T-helper 22 cell (primary cell): ENCODE measurements around the gene NDRG3.
"Not testable (repeated sequence)": the region's sequence is repeated elsewhere in the genome, so short reads cannot be mapped to it uniquely, and the experiment has no call there.

Experiments
- DNase-seq: peaks from one replicate; pipeline ENCODE4 v3.0.0-alpha.2; 2020; ENCODE audit warnings: low read depth

The NDRG3 gene

GRCh38 chr20:36644032-36644705, 101.7 kb downstream of the NDRG3 start:
- DNase-seq = peak; percentile 47

DNA sequence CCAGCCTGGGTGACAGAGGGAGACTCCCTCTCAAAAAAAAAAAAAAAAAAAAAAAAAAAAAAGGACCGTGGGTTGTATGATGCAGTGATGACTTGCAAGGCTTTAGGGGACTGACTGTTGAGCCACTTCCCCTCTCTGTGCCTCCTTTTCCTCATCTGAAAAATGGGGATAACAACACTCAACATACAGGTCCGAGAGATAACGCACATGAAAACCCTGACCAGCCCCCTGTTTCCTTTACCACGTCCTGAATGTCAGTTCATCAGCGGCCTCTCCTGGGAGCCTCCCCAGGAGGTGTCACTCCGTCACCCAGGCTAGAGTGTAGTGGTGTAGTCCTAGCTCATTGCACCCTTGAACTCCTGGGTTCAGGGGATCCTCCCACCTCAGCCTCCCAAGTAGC, 103.8 kb downstream of the NDRG3 start:
- no peak for DNase-seq

DNA sequence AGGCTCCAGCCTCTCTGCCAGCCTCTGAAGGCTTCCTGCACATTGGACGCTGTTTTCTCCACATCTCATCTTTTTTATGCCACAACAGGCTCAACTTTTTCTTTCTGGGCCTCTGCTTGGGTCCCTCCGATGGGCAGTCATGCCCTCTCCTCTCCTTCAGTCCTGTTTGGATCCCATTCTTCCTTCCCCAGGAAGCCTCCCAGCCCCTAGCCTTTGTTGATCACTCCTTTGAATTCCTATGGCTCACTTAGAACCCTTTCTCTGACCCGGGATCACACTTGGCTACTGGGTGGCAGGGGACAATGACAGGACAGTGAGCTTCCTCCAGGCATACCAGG, 104.4 kb downstream of the NDRG3 start:
- no peak for DNase-seq

DNA sequence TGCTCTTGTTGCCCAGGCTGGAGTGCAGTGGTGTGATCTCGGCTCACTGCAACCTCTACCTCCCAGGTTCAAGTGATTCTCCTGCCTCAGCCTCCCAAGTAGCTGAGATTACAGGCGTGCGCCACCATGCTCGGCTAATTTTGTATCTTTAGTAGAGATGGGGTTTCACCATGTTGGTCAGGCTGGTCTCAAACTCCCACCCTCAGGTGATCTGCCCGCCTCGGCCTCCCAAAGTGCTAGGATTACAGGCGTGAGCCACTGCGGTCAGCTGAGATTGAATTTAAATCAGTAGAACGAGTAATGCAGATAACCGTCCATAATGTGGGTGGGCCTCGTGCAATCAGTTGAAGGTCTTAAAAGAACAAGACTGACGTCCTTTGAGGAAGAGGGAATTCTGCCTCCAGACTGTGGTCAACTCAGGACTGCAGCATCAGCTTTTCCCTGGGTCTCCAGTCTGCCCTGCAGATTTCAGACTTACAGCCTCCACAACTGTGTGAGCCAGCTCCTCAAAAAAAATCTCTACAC, 107.0 kb downstream of the NDRG3 start:
- not testable (repeated sequence) for DNase-seq

DNA sequence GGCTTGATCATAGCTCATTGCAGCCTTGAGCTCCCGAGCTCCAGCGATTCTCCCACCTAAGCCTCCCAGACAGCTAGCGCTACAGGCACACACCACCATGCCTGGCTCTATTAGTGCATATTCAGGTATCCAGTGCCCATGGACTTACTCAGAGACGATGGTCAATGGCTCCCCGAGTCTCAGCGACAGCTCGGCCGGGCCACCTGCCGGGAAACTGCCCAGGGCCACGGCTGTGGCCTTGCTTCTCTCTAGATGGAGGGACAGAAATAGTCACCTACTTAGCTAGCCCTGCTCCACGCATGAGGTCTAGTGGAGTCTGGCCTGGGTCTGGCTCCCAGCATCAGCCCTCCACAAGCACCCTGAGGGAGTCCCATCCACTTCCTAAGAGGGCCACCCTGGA, 111.5 kb downstream of the NDRG3 start:
- DNase-seq = no peak

DNA sequence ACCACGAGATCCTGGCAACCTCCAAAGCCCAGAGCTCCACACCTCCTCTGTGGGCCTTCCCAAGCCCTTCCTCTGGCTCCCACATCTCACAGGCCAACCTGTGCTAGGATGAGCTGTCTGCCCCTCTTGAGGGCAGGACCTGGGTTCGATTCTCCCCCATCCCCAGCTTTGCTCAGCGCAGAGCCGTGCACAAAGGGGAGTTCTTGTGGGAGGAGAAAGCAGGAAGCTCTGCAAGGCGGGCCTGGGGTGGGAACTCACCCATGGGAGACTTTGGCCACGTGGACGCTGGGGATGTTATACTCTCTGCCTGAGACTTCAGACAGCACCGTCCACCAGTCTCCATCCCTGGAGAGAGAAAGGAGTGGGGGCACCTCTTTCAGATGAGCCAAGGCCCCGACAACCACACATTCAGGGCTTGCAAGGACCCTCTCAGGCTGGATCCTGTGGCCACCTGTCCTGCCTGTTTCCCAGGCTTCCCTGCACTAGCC, 112.6 kb downstream of the NDRG3 start:
- no peak for DNase-seq

DNA sequence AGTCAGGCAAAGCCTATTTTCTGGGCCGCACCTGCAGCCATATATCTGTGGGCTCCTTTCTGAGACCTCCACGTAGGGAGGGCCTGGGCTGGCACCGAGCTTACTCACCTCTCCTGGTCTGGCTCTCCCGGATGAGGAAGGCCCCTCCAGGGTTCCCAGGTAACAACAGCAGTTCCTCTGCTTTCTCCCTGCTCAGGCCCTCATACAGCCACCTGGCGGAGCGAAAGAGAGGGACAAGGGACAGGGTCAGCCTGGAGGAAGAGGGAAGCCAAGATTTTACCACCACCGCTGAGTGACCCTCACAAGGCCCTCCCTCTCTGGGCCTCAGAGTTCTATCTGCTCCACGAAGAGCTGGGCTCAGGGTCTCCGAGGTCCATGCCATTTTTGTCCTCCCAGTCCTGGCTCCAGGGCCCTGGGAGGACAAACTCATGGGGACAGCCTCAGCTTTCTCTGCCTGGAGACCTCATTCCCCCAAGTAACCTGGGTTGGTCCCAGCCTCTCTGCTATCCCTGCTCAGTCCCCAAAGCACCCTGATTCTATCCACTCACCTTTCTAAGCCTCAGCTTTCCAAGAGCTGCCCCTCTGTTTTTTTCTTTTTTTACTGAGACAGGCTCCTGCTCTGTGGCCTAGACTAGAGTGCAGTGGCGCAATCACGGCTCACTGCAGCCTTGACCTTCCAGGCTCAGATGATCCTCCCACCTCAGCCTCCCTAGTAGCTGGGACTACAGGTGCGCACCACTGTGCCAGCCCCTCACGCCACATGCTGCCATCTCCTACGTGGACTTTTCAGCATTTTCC, 113.2 kb downstream of the NDRG3 start:
- no peak for DNase-seq

- no peak for DNase-seq
Measured at GRCh38 chr20:36632147-36632486, 113.8 kb downstream of the NDRG3 start.

- no peak for DNase-seq
Measured at GRCh38 chr20:36631646-36632045, 114.2 kb downstream of the NDRG3 start.

DNA sequence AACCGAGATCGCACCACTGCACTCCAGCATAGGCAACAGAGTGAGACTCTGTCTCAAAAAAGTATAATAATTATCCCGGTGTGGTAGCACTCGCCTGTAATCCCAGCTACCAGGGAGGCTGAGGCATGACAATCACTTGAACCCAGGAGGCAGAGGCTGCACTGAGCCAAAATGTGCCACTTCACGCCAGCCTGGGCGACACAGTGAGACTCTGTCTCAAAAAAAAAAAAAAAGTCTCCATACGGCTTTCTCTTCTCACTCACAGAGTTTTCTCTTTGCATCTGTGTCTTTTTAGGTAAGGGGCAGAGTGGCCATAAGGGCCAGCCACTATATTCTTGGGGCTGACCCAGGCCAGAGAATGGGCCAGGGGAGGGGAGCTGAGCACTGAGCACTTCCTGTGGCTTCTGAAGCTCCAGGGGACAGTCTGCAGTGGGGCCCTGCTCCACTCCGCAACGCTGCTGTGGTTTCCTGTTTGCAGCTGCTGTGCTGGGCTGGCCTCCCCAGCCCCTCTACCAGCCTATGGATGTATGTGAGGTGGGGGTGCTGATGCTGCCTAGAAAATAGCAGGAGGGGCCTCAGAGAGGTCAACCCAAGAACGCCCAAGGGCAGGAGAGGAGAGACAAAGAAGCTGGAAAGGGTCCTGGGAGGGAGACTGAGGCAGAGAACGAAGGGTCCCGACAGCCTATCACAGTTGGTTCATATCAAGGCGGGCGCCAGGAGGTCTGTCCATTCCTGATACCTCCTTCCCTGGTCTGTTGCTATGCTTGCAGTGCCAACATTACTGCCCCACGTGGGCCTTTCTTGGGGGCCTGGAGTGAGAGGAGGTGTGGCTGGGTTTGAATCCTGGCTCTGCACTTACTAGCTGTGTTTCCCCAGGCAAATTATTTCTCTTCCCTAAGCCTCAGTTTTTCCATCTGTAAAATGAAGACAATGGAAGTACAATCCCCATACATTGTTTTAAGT, 115.9 kb downstream of the NDRG3 start:
- peak; percentile 11 for DNase-seq

DNA sequence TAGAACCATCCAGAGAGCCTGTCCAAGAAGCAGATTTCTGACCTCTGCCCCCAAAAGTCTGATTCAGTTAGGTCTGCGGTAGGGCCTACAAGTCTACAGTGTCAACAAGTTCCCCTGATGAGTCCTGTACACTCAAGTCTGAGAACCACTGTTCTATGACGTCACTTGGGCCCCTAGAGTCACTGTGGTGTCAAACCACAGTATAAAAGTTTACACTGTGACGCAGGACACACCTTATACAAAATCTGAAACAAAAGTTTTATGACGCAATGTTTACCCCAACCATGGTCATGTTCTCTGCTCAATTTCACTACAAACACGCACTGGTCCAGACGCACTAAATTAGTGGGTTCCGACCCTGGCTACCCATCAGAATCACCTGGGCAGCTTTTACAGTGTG, 117.8 kb downstream of the NDRG3 start:
- no peak for DNase-seq

- DNase-seq = no peak
Measured at GRCh38 chr20:36624944-36625324, 121.0 kb downstream of the NDRG3 start.

DNA sequence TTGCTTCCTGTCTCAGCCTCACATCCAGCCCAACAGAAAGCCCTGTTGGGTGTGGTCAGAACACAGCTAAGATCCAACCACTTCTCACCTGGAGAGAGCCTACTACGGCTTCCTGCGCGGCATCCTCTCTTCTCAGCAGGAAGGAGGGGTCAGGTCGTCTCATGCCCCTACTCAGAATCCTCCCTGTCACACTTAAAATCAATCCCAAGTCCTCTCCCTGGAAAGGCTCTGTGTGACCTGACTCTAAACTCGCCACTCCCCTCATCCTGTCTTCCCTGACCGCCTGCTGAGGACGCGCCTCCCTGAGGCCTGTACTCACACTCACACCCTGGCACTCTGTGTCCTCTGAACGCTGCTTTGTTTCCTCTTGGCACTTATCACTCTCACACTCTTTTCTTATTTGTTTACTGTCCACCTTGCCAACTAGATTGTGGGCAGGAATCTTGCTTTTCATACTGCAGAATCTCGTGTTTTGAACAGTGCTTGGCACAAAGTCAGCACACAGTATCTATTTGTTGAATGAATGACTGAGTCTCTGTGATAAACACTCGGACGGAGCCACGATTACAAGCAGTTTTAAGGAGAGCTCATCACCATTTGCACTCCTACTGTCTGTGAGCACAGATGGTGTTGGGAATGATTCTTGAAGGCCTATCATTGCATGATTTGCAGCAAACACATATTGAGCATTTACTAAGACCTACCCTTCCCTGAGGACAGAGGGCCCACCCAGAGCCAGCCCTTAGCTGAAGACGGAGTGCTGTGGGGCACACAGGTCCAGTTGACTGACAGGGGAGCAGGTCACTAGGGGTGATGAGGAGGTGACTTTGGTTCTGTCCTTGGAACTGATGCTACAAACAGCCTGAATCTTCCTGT, 121.6 kb downstream of the NDRG3 start:
- no peak for DNase-seq

DNA sequence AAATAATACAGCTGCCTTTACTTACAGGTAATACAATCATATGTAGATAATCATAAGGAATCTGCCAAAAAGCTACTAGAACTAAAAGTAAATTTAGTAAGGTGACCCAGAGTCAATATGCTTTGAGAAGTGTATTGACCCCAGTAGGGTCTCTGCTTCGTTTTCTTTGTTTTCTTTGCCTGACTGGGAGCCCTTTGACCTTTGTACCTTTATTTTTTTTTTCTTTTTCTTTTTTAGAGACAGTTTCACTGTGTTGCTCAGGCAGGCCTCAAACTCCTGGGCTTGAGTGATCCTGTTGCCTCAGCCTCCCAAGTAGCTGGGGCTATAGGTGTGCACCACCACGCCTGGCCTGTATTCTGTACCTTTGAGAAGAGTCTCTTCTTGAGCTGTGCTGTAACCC, 122.4 kb downstream of the NDRG3 start:
- no peak for DNase-seq

DNA sequence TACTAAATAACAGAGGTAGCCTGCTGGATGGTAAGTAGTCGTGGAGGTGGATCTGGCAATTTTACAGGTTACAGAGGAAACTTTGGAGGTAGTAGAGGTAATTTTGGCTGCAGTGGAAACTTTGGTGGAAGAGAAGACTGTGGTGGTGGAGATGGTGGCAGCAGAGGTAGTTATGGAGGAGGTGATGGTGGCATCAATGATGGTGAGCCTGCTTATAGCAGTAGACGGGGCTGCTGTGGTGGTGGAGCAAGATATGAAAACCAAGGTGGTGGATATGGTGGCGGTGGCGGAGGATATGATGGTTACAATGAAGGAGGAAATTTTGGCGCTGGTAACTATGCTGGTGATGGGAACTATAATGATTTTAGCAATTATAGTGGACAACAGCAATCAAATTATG, 125.0 kb downstream of the NDRG3 start:
- no peak for DNase-seq

DNA sequence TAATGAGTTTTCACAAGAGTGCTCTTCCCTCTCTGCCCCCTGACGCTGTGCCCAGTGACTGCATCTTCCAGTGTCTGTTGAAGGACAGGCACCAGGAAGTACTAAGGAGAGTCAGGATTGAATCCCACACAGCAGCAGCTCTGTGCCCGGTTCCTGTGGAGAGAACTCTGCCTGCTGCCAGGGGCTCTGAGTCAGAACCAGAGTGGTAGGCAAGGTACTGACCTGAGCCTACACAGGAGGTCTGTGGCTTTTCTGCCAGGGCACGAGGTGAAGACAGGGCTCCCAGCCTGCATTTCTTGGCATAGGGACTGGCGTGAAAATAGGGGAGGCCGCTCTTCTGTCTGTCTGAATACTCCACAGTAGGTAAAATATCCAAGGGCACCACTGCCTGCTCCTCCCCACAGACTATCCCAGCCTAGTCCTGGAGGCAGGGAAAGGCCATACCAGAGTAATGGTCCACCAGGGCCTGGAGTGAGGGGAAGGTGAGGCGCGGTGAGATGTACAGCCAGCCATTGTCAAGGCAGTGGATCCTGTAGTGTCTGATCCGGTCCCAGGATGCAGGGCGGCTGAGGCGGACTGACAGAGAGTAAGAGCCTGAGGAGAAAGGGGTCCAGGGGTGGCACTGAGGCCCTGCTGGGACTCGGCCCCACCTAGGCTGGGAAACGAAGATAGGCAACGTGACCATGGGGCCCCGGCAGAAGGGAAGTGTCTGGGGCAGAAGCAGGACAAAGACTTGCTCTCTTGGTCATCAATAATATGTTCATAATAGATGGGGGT, 130.9 kb downstream of the NDRG3 start:
- no peak for DNase-seq

DNA sequence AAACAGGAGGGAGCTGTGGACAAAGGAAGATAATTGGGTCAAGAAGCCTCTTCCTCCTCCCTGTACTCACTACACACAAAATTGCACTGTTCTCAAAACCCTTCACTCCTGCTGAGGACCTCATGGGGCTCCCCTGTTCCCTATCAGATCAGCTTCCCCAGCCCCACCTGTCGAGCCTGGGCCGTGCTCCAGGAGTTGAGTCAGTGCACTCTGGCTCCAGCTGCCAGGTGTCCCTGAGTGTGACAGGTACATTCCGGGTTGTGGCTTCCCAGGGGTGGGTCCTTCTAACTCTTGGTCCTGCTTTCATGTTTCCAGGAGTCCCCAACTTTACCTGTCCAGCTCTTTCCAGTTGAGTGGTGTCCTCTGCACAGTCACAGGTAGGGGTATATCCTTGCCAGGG, 131.9 kb downstream of the NDRG3 start:
- no peak for DNase-seq

GRCh38 chr20:36611625-36612024, 134.3 kb downstream of the NDRG3 start:
- DNase-seq = no peak

GRCh38 chr20:36608388-36608728, 137.5 kb downstream of the NDRG3 start:
- DNase-seq = not testable (repeated sequence)

DNA sequence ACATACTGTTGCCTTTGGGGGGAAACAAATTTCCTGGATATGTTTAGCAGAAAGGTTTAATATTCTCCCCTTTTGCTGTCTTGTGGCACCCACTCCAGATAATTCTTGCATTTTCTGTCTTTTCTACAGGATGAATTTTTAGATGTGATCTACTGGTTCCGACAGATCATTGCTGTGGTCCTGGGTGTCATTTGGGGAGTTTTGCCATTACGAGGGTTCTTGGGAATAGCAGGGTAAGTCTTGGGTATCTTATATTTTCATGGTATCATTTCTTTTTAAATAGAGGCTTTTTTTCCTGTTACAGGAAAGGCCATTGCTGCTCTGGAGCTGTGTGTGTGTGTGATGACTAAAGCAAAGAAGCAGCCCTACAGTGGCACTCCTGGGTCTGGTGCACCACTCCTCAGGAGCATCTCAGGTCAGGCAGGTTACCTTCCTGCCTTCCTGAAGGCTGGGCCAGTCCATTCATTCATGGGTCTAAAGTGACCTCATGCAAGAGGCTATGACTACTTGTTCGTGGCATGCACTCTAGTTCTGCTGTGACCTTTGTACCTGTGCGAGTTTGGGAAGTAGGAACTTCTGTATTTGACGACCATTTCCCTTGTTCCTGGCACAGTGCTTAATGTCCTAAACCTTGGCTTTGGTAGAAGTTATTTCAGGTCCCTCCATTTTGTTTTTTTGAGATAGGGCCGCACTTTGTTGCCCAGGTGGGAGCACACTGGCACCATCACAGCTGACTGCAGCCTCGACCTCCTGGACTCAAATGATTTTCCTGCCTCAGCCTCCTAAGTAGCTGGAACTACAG, 138.1 kb downstream of the NDRG3 start:
- DNase-seq = no peak
